IPS-20b (cell line): ENCODE results near the gene CDRT15L2.
"Not testable (repeated sequence)": the region's sequence is repeated elsewhere in the genome, so short reads cannot be mapped to it uniquely, and the experiment has no call there.

ENCODE experiments used
- H3K27ac ChIP-seq: one replicate; pipeline ENCODE4 v1.5.1; 2013; ENCODE audit warnings: low read length
- H3K27me3 ChIP-seq: 2 replicates; pipeline ENCODE4 v1.6.1; 2013; ENCODE audit warnings: mild to moderate bottlenecking, low read length, inconsistent platforms; ENCODE audit not compliant: insufficient read depth
- H3K36me3 ChIP-seq: 2 replicates; pipeline ENCODE4 v1.6.1; 2013; ENCODE audit warnings: low read depth, mild to moderate bottlenecking, inconsistent platforms, low read length, moderate library complexity; ENCODE audit not compliant: insufficient read depth
- H3K4me1 ChIP-seq: 2 replicates; pipeline ENCODE4 v1.6.1; 2013; ENCODE audit warnings: mild to moderate bottlenecking, control low read depth, inconsistent platforms, low read length, moderate library complexity; ENCODE audit not compliant: insufficient read depth
- H3K4me3 ChIP-seq: 2 replicates; pipeline ENCODE4 v1.5.1; 2013; ENCODE audit warnings: mild to moderate bottlenecking, low read length, inconsistent platforms
- H3K9ac ChIP-seq: 2 replicates; pipeline ENCODE4 v1.6.1; 2013; ENCODE audit warnings: low read depth, mild to moderate bottlenecking, inconsistent platforms, low read length, moderate library complexity
- H3K9me3 ChIP-seq: 2 replicates; pipeline ENCODE4 v1.6.1; 2013; ENCODE audit warnings: mild to moderate bottlenecking, low read depth, low read length, inconsistent platforms; ENCODE audit not compliant: insufficient read depth

CDRT15L2 gene

GRCh38 chr17:20583891-20584577, 4.5 kb downstream of the CDRT15L2 start:
- H3K9ac ChIP-seq, H3K36me3 ChIP-seq, H3K4me3 ChIP-seq, H3K27me3 ChIP-seq, H3K4me1 ChIP-seq, H3K27ac ChIP-seq, H3K9me3 ChIP-seq: not testable (repeated sequence)

DNA sequence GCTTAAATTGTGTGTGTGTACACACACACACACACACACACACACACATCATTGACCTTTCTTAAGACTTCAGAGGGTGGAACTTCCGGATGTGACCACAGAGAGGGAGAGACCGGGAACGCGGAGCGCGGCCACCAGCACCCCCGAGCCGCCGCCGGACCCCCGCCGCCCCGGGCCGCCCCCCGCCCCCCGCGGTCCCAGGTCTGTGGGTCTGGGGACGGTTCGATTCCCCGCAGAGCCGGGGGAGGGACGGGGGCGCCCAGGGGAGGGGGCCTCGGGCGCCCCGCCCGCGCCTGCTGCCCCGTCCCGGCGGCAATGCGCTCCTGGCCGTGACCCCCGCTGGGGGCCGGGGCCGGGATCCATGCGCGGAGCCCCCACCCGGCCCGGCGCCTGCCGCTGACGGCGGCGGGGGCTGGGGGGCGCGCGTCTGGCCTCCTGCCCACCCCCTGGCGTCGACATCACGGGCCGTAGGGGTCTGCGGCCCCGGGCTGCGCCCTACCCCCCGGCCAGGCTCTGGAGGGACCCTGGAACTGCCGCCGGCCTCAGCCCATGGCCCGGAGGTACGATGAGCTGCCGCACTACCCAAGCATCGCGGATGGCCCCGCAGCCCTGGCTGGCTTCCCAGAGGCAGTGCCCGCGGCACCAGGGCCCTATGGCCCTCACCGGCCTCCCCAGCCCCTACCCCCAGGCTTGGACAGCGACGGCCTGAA, 9.4 kb downstream of the CDRT15L2 start:
- not testable (repeated sequence) for H3K27ac ChIP-seq, H3K27me3 ChIP-seq, H3K9me3 ChIP-seq, H3K9ac ChIP-seq, H3K36me3 ChIP-seq, H3K4me1 ChIP-seq
- peak overlapping the region; percentile 43; the same call in 1 of the 2 replicates for H3K4me3 ChIP-seq

GRCh38 chr17:20589454-20589810, 9.9 kb downstream of the CDRT15L2 start:
- H3K4me3 ChIP-seq: peak overlapping the region; percentile 43; the same call in 1 of the 2 replicates
- not testable (repeated sequence) for H3K27me3 ChIP-seq, H3K36me3 ChIP-seq, H3K27ac ChIP-seq, H3K4me1 ChIP-seq, H3K9ac ChIP-seq, H3K9me3 ChIP-seq

DNA sequence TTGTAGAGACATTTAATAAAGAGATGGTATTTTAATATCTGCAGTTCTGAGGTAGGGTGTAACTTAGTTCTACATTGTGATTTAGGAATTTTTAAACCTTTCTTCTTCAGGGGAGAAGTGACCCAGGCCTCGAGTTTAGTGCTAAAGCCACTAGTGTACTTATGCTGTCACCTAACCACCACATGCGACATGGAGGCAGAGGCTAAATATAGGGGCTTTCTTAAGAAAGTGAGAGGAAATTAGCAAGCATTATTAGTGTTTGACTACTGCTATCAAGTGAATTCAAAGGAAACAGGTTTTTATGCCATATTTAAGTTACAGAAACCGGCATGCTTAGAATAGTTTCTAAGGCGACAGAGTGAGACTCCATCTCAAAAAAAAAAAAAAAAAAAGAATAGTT, 11.5 kb downstream of the CDRT15L2 start:
- H3K4me3 ChIP-seq, H3K9ac ChIP-seq, H3K4me1 ChIP-seq: not testable (repeated sequence)

DNA sequence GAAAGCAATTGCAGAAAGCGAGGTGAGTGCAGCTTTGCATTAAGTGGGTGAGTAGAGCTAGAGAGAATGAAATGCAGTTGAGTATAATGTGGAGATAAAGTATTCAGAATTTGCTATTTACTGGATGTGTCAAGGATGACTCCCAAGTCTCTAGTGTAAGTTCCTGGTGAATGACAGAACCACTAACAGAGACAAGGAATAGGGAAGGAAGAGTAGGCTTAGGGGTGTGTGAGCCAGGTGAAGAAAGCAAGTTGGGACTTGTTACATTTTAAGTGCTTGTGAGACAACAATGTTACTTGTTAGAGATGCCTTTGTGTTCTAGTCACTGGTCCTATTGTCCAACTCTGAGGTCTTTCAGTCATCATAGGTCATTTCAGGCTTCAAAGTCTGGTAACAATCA, 26.0 kb downstream of the CDRT15L2 start:
- not testable (repeated sequence) for H3K36me3 ChIP-seq, H3K27ac ChIP-seq, H3K4me3 ChIP-seq, H3K27me3 ChIP-seq, H3K9ac ChIP-seq, H3K9me3 ChIP-seq, H3K4me1 ChIP-seq

More for the DNA sequence above, 11.5 kb downstream of the CDRT15L2 start:
- not testable (repeated sequence) for H3K36me3 ChIP-seq, H3K9me3 ChIP-seq, H3K27ac ChIP-seq, H3K27me3 ChIP-seq

DNA sequence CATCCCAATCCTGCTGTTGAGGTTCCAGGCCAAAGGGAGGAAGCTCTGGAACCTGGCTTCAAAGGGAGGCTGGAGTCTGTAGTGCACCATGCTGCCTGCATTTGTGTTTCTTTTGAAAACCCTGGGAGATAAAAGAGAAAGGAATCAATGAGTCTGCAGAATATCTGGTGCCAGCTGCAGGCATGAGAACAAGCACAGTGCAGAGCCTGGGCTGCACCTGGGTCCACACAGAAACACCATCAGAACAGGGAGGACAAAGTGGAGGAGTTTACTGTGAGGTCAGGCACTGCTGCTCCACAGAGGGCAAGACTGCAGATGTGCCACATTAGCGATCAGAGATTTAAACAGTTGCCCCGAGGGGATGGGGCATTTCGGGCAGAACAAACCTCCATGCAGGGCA, 30.0 kb downstream of the CDRT15L2 start:
- not testable (repeated sequence) for H3K9me3 ChIP-seq, H3K4me1 ChIP-seq, H3K27ac ChIP-seq, H3K9ac ChIP-seq, H3K27me3 ChIP-seq, H3K36me3 ChIP-seq, H3K4me3 ChIP-seq

DNA sequence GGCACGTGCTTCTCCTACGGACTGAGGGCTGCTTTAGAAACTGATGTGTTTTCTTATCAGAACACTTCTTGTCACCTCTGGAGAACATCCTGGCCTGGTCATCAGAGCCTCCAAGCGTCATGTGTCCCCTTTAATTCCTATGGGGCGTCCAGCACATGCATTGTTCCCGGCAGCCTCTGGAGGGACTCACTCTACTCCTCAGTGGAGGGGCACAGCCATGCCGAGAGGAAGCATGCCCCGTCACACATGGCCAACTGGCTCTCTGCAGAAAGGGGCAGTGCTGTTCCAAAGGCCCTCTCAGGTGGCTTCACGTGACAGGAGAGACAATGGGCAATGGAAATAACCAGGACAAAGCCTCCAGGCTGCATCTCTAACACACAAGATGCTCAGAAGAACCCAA, 31.8 kb downstream of the CDRT15L2 start:
- Histone ChIP-seq H3K4me3 (no peak overlapping the region), H3K4me1 (no peaks in the 10 kb centered on the region), H3K9me3 (no peaks in the 10 kb centered on the region), H3K36me3 (no peaks in the 10 kb centered on the region), H3K27ac (no peak overlapping the region), H3K9ac (no peak overlapping the region), H3K27me3 (no peaks in the 10 kb centered on the region)

DNA sequence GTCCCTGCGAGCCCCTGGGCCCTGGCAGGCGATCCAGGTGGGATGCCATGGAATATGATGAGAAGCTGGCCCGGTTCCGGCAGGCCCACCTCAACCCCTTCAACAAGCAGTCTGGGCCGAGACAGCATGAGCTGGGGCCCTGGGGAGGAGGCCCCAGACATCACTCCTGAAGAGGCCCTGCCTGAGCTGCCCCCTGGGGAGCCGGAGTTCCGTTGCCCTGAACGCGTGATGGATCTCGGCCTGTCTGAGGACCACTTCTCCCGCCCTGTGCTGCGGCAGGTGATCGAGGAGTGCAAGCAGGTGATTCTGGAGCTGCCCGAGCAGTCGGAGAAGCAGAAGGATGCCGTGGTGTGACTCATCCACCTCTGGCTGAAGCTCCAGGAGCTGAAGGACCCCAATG, 33.1 kb downstream of the CDRT15L2 start:
- H3K27ac ChIP-seq: no peak overlapping the region
- H3K27me3 ChIP-seq: no peaks in the 10 kb centered on the region
- no peaks in the 10 kb centered on the region for H3K36me3 ChIP-seq
- no peaks in the 10 kb centered on the region for H3K9me3 ChIP-seq
- no peak overlapping the region for H3K4me3 ChIP-seq
- no peak overlapping the region for H3K9ac ChIP-seq
- H3K4me1 ChIP-seq: no peaks in the 10 kb centered on the region

- H3K4me1 ChIP-seq: no peaks in the 10 kb centered on the region
- H3K9me3 ChIP-seq: no peaks in the 10 kb centered on the region
- H3K27ac ChIP-seq: no peak overlapping the region
- H3K4me3 ChIP-seq: no peak overlapping the region
- H3K27me3 ChIP-seq: no peaks in the 10 kb centered on the region
- H3K9ac ChIP-seq: no peak overlapping the region
- H3K36me3 ChIP-seq: no peaks in the 10 kb centered on the region
Observed at GRCh38 chr17:20613248-20613647, 33.7 kb downstream of the CDRT15L2 start.

DNA sequence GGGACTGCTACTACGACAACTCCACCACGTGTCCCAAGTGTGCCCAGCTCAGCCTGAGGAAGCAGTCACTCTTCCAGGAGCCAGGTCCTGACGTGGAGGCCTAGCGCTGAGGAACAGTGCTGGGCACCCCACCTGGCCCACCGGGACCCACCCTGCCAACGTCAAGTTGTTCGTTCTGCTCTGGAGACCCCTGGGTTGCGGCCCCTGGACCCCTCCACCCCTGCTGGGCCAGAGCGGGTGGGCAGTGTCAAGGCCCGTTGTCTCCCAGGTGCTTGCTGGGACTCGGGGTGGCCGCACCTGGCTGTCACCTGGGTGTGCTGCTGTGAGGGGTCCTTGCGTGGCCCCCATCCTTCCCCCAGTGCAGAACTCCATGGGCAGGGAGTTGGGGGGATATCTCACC, 34.4 kb downstream of the CDRT15L2 start:
- Histone ChIP-seq H3K27me3 (no peaks in the 10 kb centered on the region), H3K27ac (no peak overlapping the region), H3K9ac (no peak overlapping the region), H3K36me3 (no peaks in the 10 kb centered on the region), H3K4me1 (no peaks in the 10 kb centered on the region), H3K4me3 (no peak overlapping the region), H3K9me3 (no peaks in the 10 kb centered on the region)

GRCh38 chr17:20615461-20615860, 35.9 kb downstream of the CDRT15L2 start:
- not testable (repeated sequence) for H3K36me3 ChIP-seq, H3K9me3 ChIP-seq, H3K4me3 ChIP-seq, H3K4me1 ChIP-seq, H3K9ac ChIP-seq, H3K27me3 ChIP-seq, H3K27ac ChIP-seq
